ENCODE data around the gene HEMK1. TPM values are rescaled to one million over a fixed set of nuclear protein-coding genes. Genes with fewer than 3 reads are reported as not detected.
A peak's percentile ranks its signal among the peaks of the same experiment; 100 is the strongest.

Gene HEMK1
- total RNA-seq, 2 donors from 2014 or later, result 8.5 to 17.1 TPM

- no peaks in the 10 kb centered on the region for H3K9me3 ChIP-seq
- WGBS, result 86% methylated on average over 1 of the region's 1 CpG
- H3K27me3 ChIP-seq (replicated peaks; ENCODE audit: insufficient read depth), result no peaks in the 10 kb centered on the region
- TF ChIP-seq POLR2A (IDR thresholded peaks at IDR 0.05) (no peak), POLR2AphosphoS5 (IDR thresholded peaks at IDR 0.05) (no peak), CTCF (IDR thresholded peaks at IDR 0.05) (no peak)
- no peak overlapping the region for H3K27ac ChIP-seq
- no peaks in the 10 kb centered on the region for H3K36me3 ChIP-seq
- intact Hi-C loops (cut with DNase I), result no loop called here
- no peak overlapping the region for H3K4me3 ChIP-seq
- no peak for DNase-seq (ENCODE audit: low spot score)
- peaks cover 3% of the 10 kb centered on the region for H3K4me1 ChIP-seq (replicated peaks)
Measured at GRCh38 chr3:50564321-50564720, 5.0 kb upstream of the HEMK1 start.

GRCh38 chr3:50567011-50567385 lies 2.3 kb upstream of the HEMK1 start:
- Histone ChIP-seq H3K4me1 (replicated peaks) (peaks cover 3% of the 10 kb centered on the region), H3K4me3 (peak overlapping the region; percentile 51 to 53), H3K9me3 (no peaks in the 10 kb centered on the region), H3K27me3 (replicated peaks; ENCODE audit: insufficient read depth) (no peaks in the 10 kb centered on the region), H3K27ac (peak overlapping the region; percentile 37 to 57), H3K36me3 (no peaks in the 10 kb centered on the region)
- no peak for DNase-seq (ENCODE audit: low spot score)
- WGBS, result 7% methylated on average over 11 of the region's 11 CpGs
- TF ChIP-seq CTCF (IDR thresholded peaks at IDR 0.05) (no peak), POLR2A (IDR thresholded peaks at IDR 0.05) (no peak), POLR2AphosphoS5 (IDR thresholded peaks at IDR 0.05) (no peak)
- intact Hi-C loops (cut with DNase I), result loop anchor here (5.0 kb wide), 1 partner anchor 820 kb away; the partner anchor contains the start of gene MANF

- Histone ChIP-seq H3K4me1 (replicated peaks) (peaks cover 3% of the 10 kb centered on the region), H3K4me3 (peak within 1 kb of the TSS; percentile 66 to 70), H3K9me3 (no peaks in the 10 kb centered on the region), H3K27me3 (replicated peaks; ENCODE audit: insufficient read depth) (no peaks in the 10 kb centered on the region), H3K36me3 (no peaks in the 10 kb centered on the region), H3K27ac (peak within 1 kb of the TSS; percentile 57 to 78)
- intact Hi-C loops (cut with DNase I), result loop anchor here (5.0 kb wide), 1 partner anchor 820 kb away; the partner anchor contains the start of gene MANF
- DNase-seq (ENCODE audit: low spot score), result peak; percentile 83
- 3% methylated on average over 36 of the region's 53 CpGs for WGBS
- peak; percentile 11 for TF ChIP-seq POLR2A (IDR thresholded peaks at IDR 0.05)
- peak; percentile 81 for TF ChIP-seq POLR2AphosphoS5 (IDR thresholded peaks at IDR 0.05)
- TF ChIP-seq CTCF (IDR thresholded peaks at IDR 0.05), result no peak
Measured at GRCh38 chr3:50567386-50568167, 1.7 kb upstream of the HEMK1 start, which contains the start of gene C3orf18. Gene C3orf18 (minus strand): TSS chr3:50567747. CDS start chr3:50565699, 2,048 bp downstream.

- H3K9me3 ChIP-seq, result no peaks in the 10 kb centered on the region
- intact Hi-C loops (cut with DNase I), result no loop called here
- 77% methylated on average over 5 of the region's 5 CpGs for WGBS
- H3K4me3 ChIP-seq, result no peak overlapping the region
- H3K4me1 ChIP-seq (replicated peaks), result peaks cover 3% of the 10 kb centered on the region
- TF ChIP-seq POLR2AphosphoS5 (IDR thresholded peaks at IDR 0.05), result no peak
- no peak for TF ChIP-seq CTCF (IDR thresholded peaks at IDR 0.05)
- no peak for TF ChIP-seq POLR2A (IDR thresholded peaks at IDR 0.05)
- no peaks in the 10 kb centered on the region for H3K36me3 ChIP-seq
- H3K27ac ChIP-seq, result peak overlapping the region in 1 of 2 donors; percentile 87
- H3K27me3 ChIP-seq (replicated peaks; ENCODE audit: insufficient read depth), result no peaks in the 10 kb centered on the region
- DNase-seq (ENCODE audit: low spot score), result no peak
Measured at GRCh38 chr3:50570508-50571279, 1.4 kb downstream of the HEMK1 start.

Data from prostate gland (tissue), 2 donors.